Activated T-helper 2 cell treated with anti-CD3 and anti-CD28 coated beads, Interferon-gamma antibody, Interleukin-2, Interleukin-4, amounts not matched to agents 10 μg/mL and 5 μg/mL and 100 μg/mL, durations not matched to agents 14 hours and 24 hours and 36 hours (primary cell): ENCODE results near the gene TMOD2. TPM values are rescaled to one million over a fixed set of nuclear protein-coding genes. Genes with fewer than 3 reads are reported as not detected.

Source experiments
- DNase-seq: peaks from one replicate; pipeline ENCODE4 v3.0.0; 2021; ENCODE audit warnings: low spot score
- H3K27ac Mint-ChIP-seq: one replicate; pipeline ENCODE4 v1.8.0; 2021; ENCODE audit warnings: mixed read lengths
- H3K27me3 Mint-ChIP-seq: one replicate; pipeline ENCODE4 v1.8.0; 2021; ENCODE audit warnings: low read depth, mixed read lengths
- H3K36me3 Mint-ChIP-seq: one replicate; pipeline ENCODE4 v1.8.0; 2021; ENCODE audit warnings: low read depth, mixed read lengths
- H3K4me1 Mint-ChIP-seq: one replicate; pipeline ENCODE4 v1.8.0; 2021; ENCODE audit warnings: low read depth, mixed read lengths
- H3K4me3 Mint-ChIP-seq: one replicate; pipeline ENCODE4 v1.8.0; 2021; ENCODE audit warnings: low read depth, mild to moderate bottlenecking, moderate library complexity, mixed read lengths
- H3K9me3 Mint-ChIP-seq: one replicate; pipeline ENCODE4 v1.8.0; 2021; ENCODE audit warnings: mixed read lengths
- intact Hi-C: fragments of 100-400 bp; cut with micrococcal nuclease; formaldehyde crosslinking; loops from one replicate; pipeline ENCODE4 v1.15.1; 2023
- total RNA-seq: library from RNA; stranded (reverse); gene quantifications from 2 replicates; pipeline ENCODE4 v1.2.3, GENCODE V29; 2022

Gene TMOD2
- total RNA-seq, 1 donor from 2014 or later: 1.7 TPM

DNA sequence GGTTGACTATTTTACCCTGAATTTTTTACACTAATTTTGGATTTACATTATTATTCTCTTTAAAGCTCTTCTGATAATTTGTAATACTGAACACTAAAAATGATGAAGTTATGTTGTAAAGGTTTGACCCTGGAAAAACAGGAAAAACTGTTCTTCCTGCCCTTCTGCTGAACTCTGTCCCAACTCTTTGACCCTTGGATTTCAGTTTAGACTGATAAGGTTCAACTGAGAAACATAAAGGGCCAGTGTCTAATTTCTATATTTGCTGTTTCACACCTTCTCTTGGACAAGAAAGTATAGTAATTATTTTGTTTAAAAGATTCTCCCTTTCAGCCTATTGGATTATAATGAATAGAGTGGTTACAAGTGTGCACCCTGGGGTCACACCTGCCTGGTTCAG lies 65.2 kb downstream of the TMOD2 start:
- Mint-ChIP-seq H3K36me3 (peaks cover 8% of the 10 kb centered on the region), H3K9me3 (peaks cover 21% of the 10 kb centered on the region), H3K27ac (no peak overlapping the region), H3K27me3 (no peaks in the 10 kb centered on the region), H3K4me1 (no peaks in the 10 kb centered on the region), H3K4me3 (no peak overlapping the region)
- DNase-seq: no peak
- intact Hi-C loops: no loop called here

DNA sequence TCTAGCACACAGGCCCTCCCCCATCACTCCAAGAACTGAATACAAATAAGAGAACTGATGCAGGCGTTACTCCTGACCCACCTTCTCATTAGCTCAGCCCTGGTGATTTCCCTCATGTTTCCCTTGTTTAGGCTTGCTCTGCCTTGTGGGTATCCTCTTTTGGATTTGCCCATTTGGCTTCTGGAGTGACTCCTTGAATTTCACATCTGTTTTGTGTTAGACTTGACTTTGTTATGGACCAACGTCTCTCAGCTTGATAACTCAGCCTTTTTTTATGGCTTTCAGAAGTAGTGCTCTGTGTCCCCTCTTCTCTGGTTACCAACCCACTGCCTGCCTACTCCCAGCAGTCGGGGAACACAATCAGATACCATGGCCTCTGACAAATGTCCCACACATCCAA lies 66.8 kb downstream of the TMOD2 start:
- intact Hi-C loops: no loop called here
- no peaks in the 10 kb centered on the region for H3K27me3 Mint-ChIP-seq
- H3K9me3 Mint-ChIP-seq: peaks cover 24% of the 10 kb centered on the region
- H3K4me1 Mint-ChIP-seq: no peaks in the 10 kb centered on the region
- H3K36me3 Mint-ChIP-seq: peaks cover 8% of the 10 kb centered on the region
- no peak overlapping the region for H3K27ac Mint-ChIP-seq
- H3K4me3 Mint-ChIP-seq: no peak overlapping the region
- DNase-seq: no peak

DNA sequence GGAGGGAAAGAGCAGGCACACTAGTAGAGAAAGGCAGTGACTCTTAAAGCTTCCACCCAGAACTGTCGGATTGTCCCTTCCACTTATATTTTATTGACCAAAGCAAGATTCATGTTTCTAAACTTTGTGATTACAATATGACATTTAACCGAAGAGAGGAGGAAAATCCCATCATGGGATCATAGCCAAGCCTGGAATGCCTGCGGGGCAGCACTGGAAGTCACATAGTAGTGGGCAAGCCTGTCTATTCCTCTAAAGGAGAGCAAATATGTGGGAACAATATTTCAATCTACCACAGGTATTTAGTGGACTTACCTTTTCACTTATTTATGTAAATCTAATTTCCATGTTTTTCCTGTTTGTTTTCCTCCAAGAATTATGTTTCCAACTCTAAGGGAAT lies 74.3 kb downstream of the TMOD2 start:
- Mint-ChIP-seq H3K36me3 (peaks cover 8% of the 10 kb centered on the region), H3K27me3 (peaks cover 19% of the 10 kb centered on the region), H3K9me3 (peaks cover 12% of the 10 kb centered on the region), H3K4me3 (no peak overlapping the region), H3K4me1 (peaks cover 6% of the 10 kb centered on the region), H3K27ac (no peak overlapping the region)
- intact Hi-C loops: loop anchor here (5.0 kb wide), 1 partner anchor 88 kb away; the partner anchor contains the start of gene LYSMD2
- DNase-seq: no peak

DNA sequence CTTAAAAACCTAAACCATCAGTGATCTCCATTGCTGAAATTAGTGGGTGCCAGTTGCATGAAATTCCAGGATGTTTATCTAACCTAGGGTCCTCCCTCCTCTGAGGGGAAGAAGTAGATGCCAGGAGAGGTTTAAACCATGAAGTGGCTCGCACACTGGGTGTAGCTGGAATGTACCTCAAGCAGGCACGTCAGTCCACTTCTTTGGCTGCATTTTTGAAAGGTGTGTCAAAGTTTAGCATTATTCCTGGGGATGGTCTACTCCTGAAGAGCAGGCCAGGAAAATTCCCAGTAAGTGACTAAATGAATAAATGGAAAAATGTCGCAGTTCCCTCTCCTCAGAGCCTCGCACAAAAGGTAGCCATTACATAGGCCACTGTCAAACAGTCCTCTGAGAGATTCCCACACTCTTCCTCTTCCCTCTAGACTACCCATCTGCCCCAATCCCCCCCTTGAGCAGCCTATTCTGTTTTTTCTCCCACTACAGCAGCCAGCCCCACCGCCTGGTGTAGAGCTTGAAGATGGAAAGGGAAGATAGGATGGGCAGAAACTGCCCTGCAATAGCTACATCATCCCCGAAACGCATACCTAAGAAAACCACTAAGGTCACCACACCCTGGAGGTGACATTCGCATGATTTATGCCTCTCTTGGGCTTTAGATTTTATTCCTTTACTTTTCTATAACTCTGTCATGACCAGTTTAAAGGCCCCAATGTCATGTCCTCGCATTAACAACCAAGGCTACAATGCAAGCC lies 77.4 kb downstream of the TMOD2 start:
- H3K27me3 Mint-ChIP-seq: peaks cover 19% of the 10 kb centered on the region
- DNase-seq: no peak

GRCh38 chr15:51829376-51830275 lies 78.2 kb downstream of the TMOD2 start, which contains the start of gene TMOD3:
Gene TMOD3 (plus strand): TSS chr15:51829653. CDS start chr15:51862885, 33,232 bp downstream.
- Mint-ChIP-seq H3K27ac (peak within 1 kb of the TSS; percentile 94), H3K4me3 (peak within 1 kb of the TSS; percentile 93), H3K27me3 (peaks cover 17% of the 10 kb centered on the region), H3K36me3 (peaks cover 17% of the 10 kb centered on the region), H3K4me1 (peaks cover 37% of the 10 kb centered on the region), H3K9me3 (no peaks in the 10 kb centered on the region)
- intact Hi-C loops: loop anchor here (1.0 to 10.0 kb wide), 3 partner anchors 33 to 155 kb away; partner anchors contain the start of gene LYSMD2
- peak; percentile 86 for DNase-seq

More for the DNA sequence above, 77.4 kb downstream of the TMOD2 start:
- H3K4me3 Mint-ChIP-seq: peak overlapping the region; percentile 22
- H3K27ac Mint-ChIP-seq: no peak overlapping the region
- intact Hi-C loops: loop anchor here (5.0 kb wide), 1 partner anchor 91 kb away; the partner anchor contains the start of gene LYSMD2
- no peaks in the 10 kb centered on the region for H3K9me3 Mint-ChIP-seq
- H3K36me3 Mint-ChIP-seq: peaks cover 17% of the 10 kb centered on the region
- peaks cover 33% of the 10 kb centered on the region for H3K4me1 Mint-ChIP-seq

GRCh38 chr15:51830276-51830806 lies 78.9 kb downstream of the TMOD2 start:
- Mint-ChIP-seq H3K27me3 (peaks cover 12% of the 10 kb centered on the region), H3K27ac (peak overlapping the region; percentile 94), H3K4me3 (peak overlapping the region; percentile 93), H3K9me3 (no peaks in the 10 kb centered on the region), H3K4me1 (peaks cover 42% of the 10 kb centered on the region), H3K36me3 (peaks cover 17% of the 10 kb centered on the region)
- intact Hi-C loops: loop anchor here (1.0 to 10.0 kb wide), 2 partner anchors 32 to 154 kb away; no protein-coding TSS in a partner anchor
- DNase-seq: no peak

DNA sequence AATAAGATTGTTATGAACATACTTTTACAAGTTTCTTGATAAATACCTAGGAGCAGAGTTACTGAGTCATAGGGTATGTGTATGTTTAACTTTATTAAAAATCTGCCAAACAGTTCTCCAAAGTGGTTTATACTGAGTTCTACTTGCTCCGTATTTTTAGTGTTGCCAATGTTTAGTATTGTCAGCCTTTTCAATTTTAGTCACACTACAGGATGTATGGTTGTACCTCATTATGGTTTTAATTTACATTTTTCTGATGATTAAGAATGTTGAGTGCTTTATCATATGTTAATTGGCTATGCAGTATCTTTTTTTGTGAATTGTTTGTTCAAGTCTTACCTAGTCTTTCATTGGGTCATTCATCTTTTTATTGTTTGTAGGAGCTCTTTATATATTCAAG lies 82.4 kb downstream of the TMOD2 start:
- intact Hi-C loops: loop anchor here (10.0 kb wide), 1 partner anchor 151 kb away; no protein-coding TSS in a partner anchor
- Mint-ChIP-seq H3K27ac (peak overlapping the region; percentile 1), H3K36me3 (peaks cover 20% of the 10 kb centered on the region)

GRCh38 chr15:51837792-51838251 lies 86.4 kb downstream of the TMOD2 start:
- peak overlapping the region; percentile 56 for H3K27ac Mint-ChIP-seq
- intact Hi-C loops: loop anchor here (10.0 kb wide), 1 partner anchor 147 kb away; no protein-coding TSS in a partner anchor
- peaks cover 7% of the 10 kb centered on the region for H3K36me3 Mint-ChIP-seq
- H3K27me3 Mint-ChIP-seq: no peaks in the 10 kb centered on the region
- DNase-seq: no peak
- peak overlapping the region; percentile 20 for H3K4me3 Mint-ChIP-seq
- peaks cover 69% of the 10 kb centered on the region for H3K4me1 Mint-ChIP-seq
- no peaks in the 10 kb centered on the region for H3K9me3 Mint-ChIP-seq

More for the DNA sequence above, 82.4 kb downstream of the TMOD2 start:
- Mint-ChIP-seq H3K4me1 (peaks cover 67% of the 10 kb centered on the region), H3K4me3 (peak overlapping the region; percentile 18), H3K27me3 (no peaks in the 10 kb centered on the region), H3K9me3 (no peaks in the 10 kb centered on the region)
- no peak for DNase-seq

- Mint-ChIP-seq H3K9me3 (no peaks in the 10 kb centered on the region), H3K36me3 (peaks cover 7% of the 10 kb centered on the region), H3K4me1 (peaks cover 69% of the 10 kb centered on the region), H3K27ac (no peak overlapping the region), H3K4me3 (peak overlapping the region; percentile 20), H3K27me3 (no peaks in the 10 kb centered on the region)
- intact Hi-C loops: loop anchor here (10.0 kb wide), 1 partner anchor 147 kb away; no protein-coding TSS in a partner anchor
- DNase-seq: no peak
These were observed 86.9 kb downstream of the TMOD2 start for GRCh38 chr15:51838270-51838669.

DNA sequence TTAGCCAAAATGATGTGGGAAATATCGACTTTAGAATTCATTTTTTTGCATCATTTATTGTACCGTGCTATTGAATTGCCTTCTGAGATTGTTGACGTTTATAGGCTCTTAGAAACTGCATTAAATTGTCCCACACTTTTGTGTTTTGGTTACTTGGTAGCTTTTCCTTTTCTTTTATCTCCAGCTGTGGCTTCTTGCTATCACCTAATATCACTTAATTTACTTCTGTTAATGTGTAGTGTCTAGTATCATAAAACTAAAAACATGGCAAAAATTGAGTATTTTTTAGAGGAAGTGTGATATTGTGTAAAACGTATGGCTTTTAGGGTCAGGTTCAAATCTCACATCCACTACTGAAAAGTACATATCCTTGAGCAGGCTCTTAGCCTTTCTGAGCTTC lies 89.3 kb downstream of the TMOD2 start:
- no peak overlapping the region for H3K27ac Mint-ChIP-seq
- H3K9me3 Mint-ChIP-seq: no peaks in the 10 kb centered on the region
- peaks cover 3% of the 10 kb centered on the region for H3K36me3 Mint-ChIP-seq
- DNase-seq: no peak
- intact Hi-C loops: no loop called here
- H3K4me3 Mint-ChIP-seq: no peak overlapping the region
- peaks cover 59% of the 10 kb centered on the region for H3K4me1 Mint-ChIP-seq
- H3K27me3 Mint-ChIP-seq: no peaks in the 10 kb centered on the region

- H3K9me3 Mint-ChIP-seq: no peaks in the 10 kb centered on the region
- peak overlapping the region; percentile 8 for H3K27ac Mint-ChIP-seq
- H3K4me1 Mint-ChIP-seq: peaks cover 59% of the 10 kb centered on the region
- DNase-seq: no peak
- no peaks in the 10 kb centered on the region for H3K27me3 Mint-ChIP-seq
- intact Hi-C loops: no loop called here
- H3K4me3 Mint-ChIP-seq: peak overlapping the region; percentile 13
- peaks cover 3% of the 10 kb centered on the region for H3K36me3 Mint-ChIP-seq
These were observed 90.1 kb downstream of the TMOD2 start for GRCh38 chr15:51841406-51842040.

GRCh38 chr15:51842265-51842664 lies 90.9 kb downstream of the TMOD2 start:
- H3K27me3 Mint-ChIP-seq: no peaks in the 10 kb centered on the region
- H3K4me1 Mint-ChIP-seq: peaks cover 60% of the 10 kb centered on the region
- peaks cover 3% of the 10 kb centered on the region for H3K36me3 Mint-ChIP-seq
- no peak overlapping the region for H3K4me3 Mint-ChIP-seq
- no peaks in the 10 kb centered on the region for H3K9me3 Mint-ChIP-seq
- DNase-seq: no peak
- intact Hi-C loops: no loop called here
- H3K27ac Mint-ChIP-seq: peak overlapping the region; percentile 0
